Right lung (tissue), 5 donors: ENCODE results near the gene PDCD1. TPM values are rescaled to one million over a fixed set of nuclear protein-coding genes. Genes with fewer than 3 reads are reported as not detected.
"Not testable (repeated sequence)": the region's sequence is repeated elsewhere in the genome, so short reads cannot be mapped to it uniquely, and the experiment has no call there.

ENCODE experiments used
- DNase-seq, 2 donors: peaks; one replicate each; pipeline ENCODE4 v3.0.0-alpha.2; 2013
- polyA plus RNA-seq, 5 donors: library from polyadenylated mRNA; unstranded; fragments of 120-200 nt; gene quantifications; one replicate each; pipeline versions ENCODE4 v1.2.1 to v1.2.3, GENCODE V29; 2013; ENCODE audit warnings: inconsistent platforms in 1 of 5, low replicate concordance in 1 of 5; ENCODE audit not compliant: insufficient read length in 5 of 5, insufficient read depth in 1 of 5

PDCD1 gene
- polyA plus RNA-seq, 5 donors: 0.17 to 0.46 (median 0.30) TPM

DNA sequence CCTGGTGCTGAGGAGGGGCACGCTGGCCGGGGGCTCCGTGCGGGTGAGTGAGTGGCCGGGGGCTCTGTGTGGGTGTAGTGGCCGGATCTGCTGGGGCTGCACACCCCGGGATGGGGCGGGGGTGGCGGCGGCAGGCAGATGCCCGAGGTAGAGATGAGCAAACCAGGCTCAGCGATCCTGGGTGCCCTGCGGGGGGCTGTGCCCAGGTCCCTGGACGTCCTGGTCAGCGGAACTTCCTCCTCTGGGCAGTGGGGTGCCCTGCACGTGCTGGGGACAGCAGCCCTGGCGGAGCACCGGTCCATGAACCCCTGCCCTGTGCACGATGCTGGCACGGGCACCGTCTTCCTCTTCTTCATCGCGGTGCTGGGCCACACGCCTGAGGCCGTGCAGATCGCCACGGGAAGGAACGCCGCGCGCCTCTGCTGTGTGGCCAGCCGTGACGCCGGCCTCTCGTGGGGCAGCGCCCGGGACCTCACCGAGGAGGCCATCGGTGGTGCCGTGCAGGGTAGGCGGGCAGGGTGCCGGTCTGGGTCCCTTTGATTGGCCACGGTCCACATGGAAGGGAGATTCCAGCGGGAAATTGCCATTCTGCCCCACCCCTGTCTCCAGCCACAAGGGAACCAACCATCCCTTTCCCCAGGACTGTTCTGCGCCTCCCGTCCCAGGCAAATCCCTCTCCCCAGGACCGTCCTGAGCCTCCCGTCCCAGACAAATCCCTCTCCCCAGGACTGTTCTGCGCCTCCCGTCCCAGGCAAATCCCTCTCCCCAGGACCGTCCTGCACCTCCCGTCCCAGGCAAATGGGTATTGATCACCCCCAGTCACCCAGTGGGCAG lies 43.8 kb downstream of the PDCD1 start:
- DNase-seq: no peak

- no peak for DNase-seq
Observed at GRCh38 chr2:241814393-241814642, 44.4 kb downstream of the PDCD1 start.

DNA sequence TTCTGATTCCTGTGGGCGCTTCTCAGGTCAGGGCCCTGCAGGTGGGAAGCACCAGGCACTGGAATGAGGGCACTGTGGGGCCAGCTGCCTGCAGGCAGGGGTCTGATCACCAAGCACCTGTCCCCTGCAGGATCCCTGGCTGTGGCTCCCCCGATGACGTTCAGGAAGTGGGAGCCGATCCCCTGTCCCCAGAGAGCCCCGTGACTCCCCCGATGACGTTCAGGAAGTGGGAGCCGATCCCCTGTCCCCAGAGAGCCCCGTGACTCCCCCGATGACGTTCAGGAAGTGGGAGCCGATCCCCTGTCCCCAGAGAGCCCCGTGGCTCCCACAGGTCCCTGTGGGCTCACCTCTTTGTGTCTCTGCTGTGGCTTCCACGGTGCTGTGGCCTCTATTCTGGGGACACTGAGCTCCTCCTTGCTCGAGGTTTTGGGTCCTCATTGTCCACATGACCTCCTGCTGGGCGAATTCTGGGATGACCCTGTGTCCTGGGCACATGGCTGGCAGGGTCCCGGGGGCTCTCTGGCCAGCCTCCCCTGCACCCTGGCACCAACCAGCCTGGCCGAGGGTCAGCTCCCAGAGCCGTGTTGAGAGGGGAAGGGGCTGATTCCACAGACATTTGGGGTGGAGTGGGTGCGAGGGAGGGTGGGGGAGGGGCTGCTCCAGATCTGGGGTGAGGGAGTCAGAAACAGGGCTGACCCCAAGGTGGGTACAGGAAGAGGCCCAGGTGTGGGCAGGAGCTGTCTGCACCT lies 44.9 kb downstream of the PDCD1 start:
- DNase-seq: no peak

GRCh38 chr2:241812730-241813643 lies 45.7 kb downstream of the PDCD1 start:
- no peak for DNase-seq

GRCh38 chr2:241811952-241812729 lies 46.6 kb downstream of the PDCD1 start:
- no peak for DNase-seq

DNA sequence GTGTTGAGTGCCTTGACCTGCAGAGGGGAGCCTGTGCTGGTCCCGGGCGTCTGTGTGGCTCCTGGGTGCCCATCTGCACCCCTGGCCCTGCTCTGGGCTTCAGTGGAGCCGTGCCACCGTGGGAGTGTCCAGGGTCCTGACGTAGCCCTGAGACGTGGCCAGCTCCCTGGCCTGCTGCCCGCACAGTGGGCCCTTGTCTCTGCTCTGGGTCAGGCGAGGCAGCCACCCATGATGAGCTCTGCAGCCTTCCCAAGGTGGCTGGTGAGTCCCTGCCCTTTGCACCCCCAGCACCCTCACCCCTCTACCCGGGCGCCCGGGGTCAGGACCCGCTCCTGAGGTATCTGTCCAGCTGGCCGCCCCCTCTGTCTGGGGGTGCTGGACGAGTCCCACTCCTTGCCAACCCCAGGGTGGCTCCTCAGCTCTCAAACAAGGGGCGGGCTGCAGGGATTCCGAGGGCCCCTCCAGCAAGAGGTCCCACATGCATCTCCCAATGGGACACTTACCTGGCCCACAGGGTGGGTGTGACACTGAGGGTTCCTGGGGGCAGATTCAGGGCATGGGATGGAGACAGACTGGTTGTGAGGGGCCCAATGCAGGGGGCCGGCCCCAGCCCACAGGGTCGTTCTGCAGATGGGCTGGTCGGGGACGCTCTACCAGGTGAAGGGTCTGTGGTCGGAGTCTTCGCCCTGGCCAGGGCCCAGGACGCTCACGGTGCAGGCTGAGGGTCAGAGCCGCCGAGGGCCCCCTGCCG lies 47.3 kb downstream of the PDCD1 start:
- DNase-seq: no peak

- DNase-seq: no peak
Observed at GRCh38 chr2:241810307-241811200, 48.1 kb downstream of the PDCD1 start.

DNA sequence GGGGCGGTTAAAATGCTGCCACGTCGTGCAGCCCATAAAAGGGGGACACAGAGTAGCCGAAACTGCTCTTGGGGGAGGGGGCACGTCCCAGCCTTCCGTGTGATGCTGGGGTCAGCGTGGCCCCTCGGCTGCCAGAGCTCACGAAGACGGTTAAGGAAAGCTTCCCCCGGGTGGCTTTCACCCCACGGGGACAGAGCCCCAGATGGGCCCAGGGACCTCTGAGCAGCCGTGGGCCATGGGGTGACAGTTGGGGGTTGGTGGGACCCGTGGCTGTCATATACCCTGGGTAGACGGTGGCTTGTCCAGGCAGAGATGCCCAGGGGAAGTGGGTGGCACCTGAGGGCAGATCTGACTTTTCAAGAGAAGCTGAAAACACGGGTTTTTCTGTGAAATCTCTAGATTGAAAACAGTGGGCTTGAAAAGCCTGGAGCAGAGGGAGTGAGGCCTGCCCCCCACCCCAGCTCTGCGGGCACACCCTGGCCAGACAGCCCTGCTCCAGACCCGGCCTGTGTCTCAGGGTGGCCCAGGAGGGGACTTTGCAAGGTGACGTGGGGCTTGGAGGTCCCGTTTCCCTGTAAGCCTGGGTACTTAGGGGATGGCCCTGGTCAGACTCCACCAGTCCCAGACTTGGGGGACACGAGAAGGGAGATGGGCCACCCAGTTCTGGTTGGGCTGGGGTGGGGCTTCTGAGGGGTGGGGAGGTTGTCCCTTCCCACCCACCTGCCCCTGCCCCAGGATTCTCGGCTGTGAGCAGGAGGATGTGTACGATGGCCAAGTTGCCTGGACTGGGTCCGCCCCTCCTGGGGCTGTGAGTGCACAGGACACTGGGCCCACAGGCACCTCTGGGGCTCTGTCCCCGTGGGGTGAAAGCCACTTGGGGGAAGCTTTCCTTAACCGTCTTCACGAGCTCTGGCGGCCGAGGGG lies 49.0 kb downstream of the PDCD1 start:
- no peak for DNase-seq

- no peak for DNase-seq
Observed at GRCh38 chr2:241808721-241809382, 49.8 kb downstream of the PDCD1 start, which contains the start of gene NEU4. Gene NEU4, plus strand, starts transcription at chr2:241809193. Its CDS starts 5,292 bp downstream, at chr2:241814485.

GRCh38 chr2:241808051-241808720 lies 50.5 kb downstream of the PDCD1 start:
- no peak for DNase-seq

DNA sequence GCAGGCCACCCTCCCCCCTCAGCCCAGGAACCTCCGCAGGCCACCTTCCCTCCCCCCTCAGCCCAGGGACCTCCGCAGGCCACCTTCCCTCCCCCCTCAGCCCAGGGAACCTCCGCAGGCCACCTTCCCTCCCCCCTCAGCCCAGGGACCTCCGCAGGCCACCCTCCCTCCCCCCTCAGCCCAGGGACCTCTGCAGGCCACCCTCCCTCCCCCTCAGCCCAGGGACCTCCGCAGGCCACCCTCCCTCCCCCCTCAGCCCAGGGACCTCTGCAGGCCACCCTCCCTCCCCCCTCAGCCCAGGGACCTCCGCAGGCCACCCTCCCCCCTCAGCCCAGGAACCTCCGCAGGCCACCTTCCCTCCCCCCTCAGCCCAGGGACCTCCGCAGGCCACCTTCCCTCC lies 52.5 kb downstream of the PDCD1 start:
- DNase-seq: not testable (repeated sequence)

DNA sequence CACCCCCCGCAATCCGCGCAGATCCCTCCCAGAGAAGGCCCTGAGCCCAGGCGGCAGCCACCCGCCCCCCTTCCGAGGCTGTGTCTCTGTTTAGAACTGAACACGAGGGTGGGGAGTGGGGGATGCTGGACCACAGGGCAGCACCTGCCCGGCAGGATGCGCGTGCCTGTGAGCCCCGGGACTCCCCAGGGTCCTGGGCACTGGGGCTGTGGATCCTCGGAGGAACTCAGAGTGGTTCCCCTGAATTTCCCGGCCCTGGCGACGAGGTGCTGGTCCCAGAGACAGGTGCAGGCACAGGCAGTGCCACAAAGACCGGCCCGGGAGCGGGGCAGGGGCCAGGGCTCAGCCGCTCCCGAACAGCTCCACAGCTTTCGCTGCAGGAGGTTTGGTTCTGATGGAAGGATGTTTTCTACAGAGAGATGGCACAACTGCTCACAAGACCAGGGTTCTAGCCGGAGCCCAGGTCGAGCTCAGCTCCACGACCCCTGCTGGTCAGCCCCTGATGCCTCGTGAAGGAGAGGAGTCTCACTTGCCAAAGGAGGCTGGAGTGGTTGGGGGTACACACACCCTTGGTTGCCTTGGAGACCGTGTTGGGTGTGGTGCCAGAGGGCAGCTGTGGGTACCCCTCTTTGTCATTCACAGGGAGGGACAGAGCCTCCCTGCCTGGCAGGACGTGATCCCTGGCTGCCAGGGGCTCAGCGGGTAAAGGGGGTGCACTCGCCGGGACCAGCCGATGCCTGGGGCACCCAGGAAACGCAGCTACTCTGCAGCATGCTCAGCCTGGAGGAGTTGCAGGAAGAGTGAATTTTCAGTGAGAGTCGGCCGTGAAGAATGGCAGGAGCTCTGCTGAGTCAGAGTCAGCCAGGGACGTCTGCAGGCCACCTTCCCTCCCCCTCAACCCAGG lies 54.1 kb downstream of the PDCD1 start:
- no peak for DNase-seq

DNA sequence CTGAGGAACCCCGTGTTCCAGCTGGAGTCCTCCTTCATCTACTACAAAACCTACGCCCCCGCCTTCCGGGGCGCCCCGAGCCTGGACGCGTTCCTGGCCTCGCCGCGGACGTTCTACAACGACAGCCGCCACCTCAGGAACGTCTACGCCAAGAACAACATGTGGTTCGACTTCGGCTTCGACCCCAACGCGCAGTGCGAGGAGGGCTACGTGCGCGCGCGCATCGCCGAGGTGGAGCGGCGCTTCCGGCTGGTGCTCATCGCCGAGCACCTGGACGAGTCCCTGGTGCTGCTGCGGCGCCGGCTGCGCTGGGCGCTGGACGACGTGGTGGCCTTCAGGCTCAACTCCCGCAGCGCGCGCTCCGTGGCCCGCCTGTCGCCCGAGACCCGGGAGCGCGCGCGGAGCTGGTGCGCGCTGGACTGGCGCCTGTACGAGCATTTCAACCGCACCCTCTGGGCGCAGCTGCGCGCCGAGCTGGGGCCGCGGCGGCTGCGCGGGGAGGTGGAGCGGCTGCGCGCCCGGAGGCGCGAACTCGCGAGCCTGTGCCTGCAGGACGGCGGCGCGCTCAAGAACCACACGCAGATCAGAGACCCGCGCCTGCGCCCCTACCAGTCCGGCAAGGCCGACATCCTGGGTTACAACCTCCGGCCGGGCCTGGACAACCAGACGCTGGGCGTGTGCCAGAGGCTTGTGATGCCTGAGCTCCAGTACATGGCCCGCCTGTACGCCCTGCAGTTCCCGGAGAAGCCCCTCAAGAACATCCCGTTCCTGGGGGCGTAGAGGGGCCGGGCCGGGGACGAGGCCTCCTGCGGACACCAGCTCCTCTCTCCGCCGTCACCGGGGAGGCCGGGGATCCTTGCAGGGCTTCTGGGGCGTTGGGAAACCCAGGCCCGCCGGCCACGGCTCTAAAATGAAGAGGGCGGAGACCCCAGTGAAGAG lies 55.0 kb downstream of the PDCD1 start:
- DNase-seq: peak; percentile 40

- no peak for DNase-seq
Observed at GRCh38 chr2:241802421-241803318, 56.0 kb downstream of the PDCD1 start.
